ENCODE data around the gene C4orf33. TPM values are rescaled to one million over a fixed set of nuclear protein-coding genes. Genes with fewer than 3 reads are reported as not detected.

The C4orf33 gene
- total and polyA plus RNA-seq, 9 of the 15 experiments (the other 6 are each of a cell fraction or from before 2014, with no cell fraction given) = 16.7 to 42.0 (median 27.5) TPM

- TF ChIP-seq ARNT (IDR thresholded peaks at IDR 0.05) = peak in 1 of 2 experiments; percentile 54; a peak in 1 of 4 replicates
- TF ChIP-seq RFX5 (IDR thresholded peaks at IDR 0.05; ENCODE audit: low read depth, low read length) = no peak
- TF ChIP-seq ASH1L (IDR thresholded peaks at IDR 0.05; ENCODE audit: borderline replicate concordance, low read depth, partially characterized antibody) = peak; percentile 49
- no peak for TF ChIP-seq RBM14 (IDR thresholded peaks at IDR 0.05; ENCODE audit: borderline replicate concordance, insufficient read depth, low read depth, low read length)
- peak; percentile 74 for TF ChIP-seq ELF1 (tag; IDR thresholded peaks at IDR 0.05)
- no peak for TF ChIP-seq ZNF12 (CRISPR knock-in tag; IDR thresholded peaks at IDR 0.05)
- TF ChIP-seq KLF6 (CRISPR knock-in tag; IDR thresholded peaks at IDR 0.05; ENCODE audit: borderline replicate concordance) = no peak
- TF ChIP-seq, protein P1, sequence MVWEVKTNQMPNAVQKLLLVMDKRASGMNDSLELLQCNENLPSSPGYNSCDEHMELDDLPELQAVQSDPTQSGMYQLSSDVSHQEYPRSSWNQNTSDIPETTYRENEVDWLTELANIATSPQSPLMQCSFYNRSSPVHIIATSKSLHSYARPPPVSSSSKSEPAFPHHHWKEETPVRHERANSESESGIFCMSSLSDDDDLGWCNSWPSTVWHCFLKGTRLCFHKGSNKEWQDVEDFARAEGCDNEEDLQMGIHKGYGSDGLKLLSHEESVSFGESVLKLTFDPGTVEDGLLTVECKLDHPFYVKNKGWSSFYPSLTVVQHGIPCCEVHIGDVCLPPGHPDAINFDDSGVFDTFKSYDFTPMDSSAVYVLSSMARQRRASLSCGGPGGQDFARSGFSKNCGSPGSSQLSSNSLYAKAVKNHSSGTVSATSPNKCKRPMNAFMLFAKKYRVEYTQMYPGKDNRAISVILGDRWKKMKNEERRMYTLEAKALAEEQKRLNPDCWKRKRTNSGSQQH (CRISPR knock-in tag; IDR thresholded peaks at IDR 0.05) = no peak
- TF ChIP-seq, protein P2, sequence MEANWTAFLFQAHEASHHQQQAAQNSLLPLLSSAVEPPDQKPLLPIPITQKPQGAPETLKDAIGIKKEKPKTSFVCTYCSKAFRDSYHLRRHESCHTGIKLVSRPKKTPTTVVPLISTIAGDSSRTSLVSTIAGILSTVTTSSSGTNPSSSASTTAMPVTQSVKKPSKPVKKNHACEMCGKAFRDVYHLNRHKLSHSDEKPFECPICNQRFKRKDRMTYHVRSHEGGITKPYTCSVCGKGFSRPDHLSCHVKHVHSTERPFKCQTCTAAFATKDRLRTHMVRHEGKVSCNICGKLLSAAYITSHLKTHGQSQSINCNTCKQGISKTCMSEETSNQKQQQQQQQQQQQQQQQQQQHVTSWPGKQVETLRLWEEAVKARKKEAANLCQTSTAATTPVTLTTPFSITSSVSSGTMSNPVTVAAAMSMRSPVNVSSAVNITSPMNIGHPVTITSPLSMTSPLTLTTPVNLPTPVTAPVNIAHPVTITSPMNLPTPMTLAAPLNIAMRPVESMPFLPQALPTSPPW (CRISPR knock-in tag; IDR thresholded peaks at IDR 0.05) = peak; percentile 61; the same call in 1 of the 2 replicates
- no peak for TF ChIP-seq NR2C2 (CRISPR knock-in tag; IDR thresholded peaks at IDR 0.05)
- peak; percentile 46 for TF ChIP-seq NR2C2 (tag; IDR thresholded peaks at IDR 0.05)
- no peak for TF ChIP-seq TCF3 (CRISPR knock-in tag; IDR thresholded peaks at IDR 0.05)
- TF ChIP-seq MTA3 (IDR thresholded peaks at IDR 0.05; ENCODE audit: borderline replicate concordance) = 0 out of 2 replicates have a peak, but pooled peaks have one; percentile 43
- TF ChIP-seq ZNF407 (IDR thresholded peaks at IDR 0.05; ENCODE audit: low read depth) = no peak
- no peak for TF ChIP-seq FOXP1 (CRISPR knock-in tag; IDR thresholded peaks at IDR 0.05)
- no peak for TF ChIP-seq FUS (optimal IDR thresholded peaks at IDR 0.05; ENCODE audit: low read depth, low read length)
- TF ChIP-seq HMG20B (CRISPR knock-in tag; IDR thresholded peaks at IDR 0.05) = no peak
These were observed at the start of gene C4orf33 (continued) for GRCh38 chr4:129095811-129096454.

Measured in K562 (cell line).